ENCODE measurements around the gene CFAP100. TPM values are rescaled to one million over a fixed set of nuclear protein-coding genes. Genes with fewer than 3 reads are reported as not detected.

Gene CFAP100
- total and polyA plus RNA-seq, 9 donors = 0.20 to 1.2 (median 0.38) TPM; not detected in 3

DNA sequence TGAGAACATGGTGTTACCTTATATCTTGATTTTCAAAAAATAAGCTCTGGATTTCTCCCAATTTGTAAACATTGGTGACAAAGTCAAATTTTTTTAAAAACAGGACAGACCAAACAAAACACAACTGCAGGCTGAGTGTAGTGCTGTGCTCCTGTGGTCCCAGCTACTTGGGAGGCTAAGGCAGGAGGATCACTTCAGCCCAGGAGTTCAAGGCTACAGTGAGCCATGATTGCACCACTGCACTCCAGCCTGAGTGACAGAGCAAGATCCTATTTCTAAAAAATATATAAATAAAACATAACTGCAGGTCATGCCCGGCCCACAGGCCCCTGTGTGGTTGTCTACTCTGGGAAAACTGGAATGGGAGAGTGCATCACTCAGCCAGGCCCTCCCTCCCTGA is 84.9 kb downstream of the CFAP100 start:
- peak overlapping the region; percentile 62 for H3K27ac ChIP-seq (ENCODE audit: low read length)
- WGBS (ENCODE audit: insufficient coverage) = no CpG with 5 or more reads among the region's 1 CpG

DNA sequence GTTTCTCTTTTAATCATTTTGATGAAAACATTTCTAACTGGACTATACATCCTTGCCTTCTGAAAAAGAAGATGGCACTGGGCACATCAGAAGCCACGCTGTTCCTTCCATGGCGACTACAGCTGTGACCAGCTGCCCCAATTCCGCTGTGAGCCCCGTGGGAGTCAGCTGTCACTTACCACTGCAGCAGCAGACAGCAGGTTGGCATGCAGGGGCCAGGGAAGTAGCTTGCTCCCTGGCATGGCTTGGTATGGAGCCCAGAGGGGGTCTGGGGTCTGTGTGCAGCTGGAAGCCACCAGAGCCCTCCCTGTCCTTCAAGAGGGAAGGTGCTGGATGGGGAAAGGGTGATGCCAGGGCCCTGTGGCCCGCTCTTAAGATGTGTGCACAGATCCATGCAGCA is 85.5 kb downstream of the CFAP100 start:
- DNase-seq = peak; percentile 59
- Histone ChIP-seq H3K36me3 (ENCODE audit: control insufficient read depth, insufficient read depth, low read length) (no peaks in the 10 kb centered on the region), H3K9me3 (replicated peaks; ENCODE audit: control insufficient read depth, low read depth, low read length) (no peaks in the 10 kb centered on the region), H3K4me1 (ENCODE audit: control insufficient read depth, insufficient read depth, low read length) (peaks cover 42% of the 10 kb centered on the region), H3K4me3 (ENCODE audit: low read length) (no peak overlapping the region), H3K27ac (ENCODE audit: low read length) (peak overlapping the region; percentile 77), H3K27me3 (ENCODE audit: control insufficient read depth, insufficient read depth, low read length) (no peaks in the 10 kb centered on the region)
- WGBS (ENCODE audit: insufficient coverage) = 93% methylated on average over 4 of the region's 5 CpGs

More for the DNA sequence above, 84.9 kb downstream of the CFAP100 start:
- DNase-seq = no peak
- Histone ChIP-seq H3K27me3 (ENCODE audit: control insufficient read depth, insufficient read depth, low read length) (no peaks in the 10 kb centered on the region), H3K36me3 (ENCODE audit: control insufficient read depth, insufficient read depth, low read length) (no peaks in the 10 kb centered on the region), H3K4me1 (ENCODE audit: control insufficient read depth, insufficient read depth, low read length) (peaks cover 44% of the 10 kb centered on the region), H3K9me3 (replicated peaks; ENCODE audit: control insufficient read depth, low read depth, low read length) (no peaks in the 10 kb centered on the region), H3K4me3 (ENCODE audit: low read length) (no peak overlapping the region)

DNA sequence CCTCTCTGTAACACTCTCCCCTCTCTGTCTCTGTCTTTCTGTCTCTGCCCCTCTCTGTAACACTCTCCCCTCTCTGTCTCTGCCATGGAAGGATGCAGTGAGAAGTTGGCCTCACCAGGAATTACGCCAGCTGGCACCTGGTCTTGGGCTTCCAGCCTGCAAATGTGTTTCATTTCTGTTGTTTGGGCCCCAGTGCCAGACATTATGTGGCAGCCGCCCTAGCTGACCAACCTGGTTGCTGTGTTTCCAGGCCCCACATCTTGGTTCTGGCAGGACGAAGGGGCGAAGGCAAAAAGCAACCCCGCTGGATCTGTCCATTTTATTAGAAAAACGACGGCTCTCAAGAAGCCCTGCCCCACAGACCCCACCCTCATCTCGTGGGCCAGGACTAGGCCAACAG is 86.2 kb downstream of the CFAP100 start:
- Histone ChIP-seq H3K36me3 (ENCODE audit: control insufficient read depth, insufficient read depth, low read length) (no peaks in the 10 kb centered on the region), H3K9me3 (replicated peaks; ENCODE audit: control insufficient read depth, low read depth, low read length) (no peaks in the 10 kb centered on the region), H3K4me3 (ENCODE audit: low read length) (no peak overlapping the region), H3K27ac (ENCODE audit: low read length) (peak overlapping the region; percentile 77), H3K4me1 (ENCODE audit: control insufficient read depth, insufficient read depth, low read length) (peaks cover 45% of the 10 kb centered on the region), H3K27me3 (ENCODE audit: control insufficient read depth, insufficient read depth, low read length) (no peaks in the 10 kb centered on the region)
- DNase-seq = peak; percentile 73
- WGBS (ENCODE audit: insufficient coverage) = 76% methylated on average over 5 of the region's 8 CpGs

DNA sequence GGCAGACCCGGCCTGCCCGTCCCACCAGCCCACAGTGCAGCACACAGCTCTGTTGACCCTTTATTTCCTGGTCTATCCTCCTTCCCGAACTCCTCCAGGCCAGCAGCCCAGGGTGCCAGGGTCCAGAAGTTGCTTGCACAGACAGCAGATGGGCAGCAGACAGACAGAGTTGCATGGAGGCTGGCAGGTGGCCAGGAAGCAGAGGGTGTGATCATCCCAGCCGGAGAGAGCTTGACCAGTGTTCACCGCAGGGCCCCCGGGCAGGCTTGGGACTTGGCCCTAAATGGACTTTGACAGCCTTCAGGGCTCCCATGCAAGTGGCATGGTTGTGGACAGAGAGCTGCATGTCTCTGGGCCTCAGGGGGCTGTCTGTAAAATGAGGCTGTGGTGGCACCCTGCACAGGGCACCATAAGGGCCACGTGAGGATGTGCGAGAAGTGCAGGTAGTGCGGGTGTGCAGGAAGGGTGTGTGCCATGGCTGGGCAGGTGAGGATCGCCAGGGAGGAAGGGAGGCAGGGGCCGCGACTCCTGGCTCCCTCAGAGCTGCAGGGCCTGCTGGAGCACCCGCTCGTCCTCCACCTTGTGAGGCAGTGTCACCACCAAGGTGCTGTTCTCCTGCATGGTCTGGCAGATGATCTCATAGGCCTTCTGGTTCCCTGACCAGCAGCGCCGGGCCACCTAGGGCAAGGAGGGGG is 87.2 kb downstream of the CFAP100 start:
- peaks cover 49% of the 10 kb centered on the region for H3K4me1 ChIP-seq (ENCODE audit: control insufficient read depth, insufficient read depth, low read length)
- H3K36me3 ChIP-seq (ENCODE audit: control insufficient read depth, insufficient read depth, low read length) = no peaks in the 10 kb centered on the region
- no peaks in the 10 kb centered on the region for H3K27me3 ChIP-seq (ENCODE audit: control insufficient read depth, insufficient read depth, low read length)
- peak; percentile 72 for DNase-seq
- H3K4me3 ChIP-seq (ENCODE audit: low read length) = no peak overlapping the region
- H3K27ac ChIP-seq (ENCODE audit: low read length) = no peak overlapping the region
- WGBS (ENCODE audit: insufficient coverage) = 78% methylated on average over 13 of the region's 16 CpGs
- no peaks in the 10 kb centered on the region for H3K9me3 ChIP-seq (replicated peaks; ENCODE audit: control insufficient read depth, low read depth, low read length)

DNA sequence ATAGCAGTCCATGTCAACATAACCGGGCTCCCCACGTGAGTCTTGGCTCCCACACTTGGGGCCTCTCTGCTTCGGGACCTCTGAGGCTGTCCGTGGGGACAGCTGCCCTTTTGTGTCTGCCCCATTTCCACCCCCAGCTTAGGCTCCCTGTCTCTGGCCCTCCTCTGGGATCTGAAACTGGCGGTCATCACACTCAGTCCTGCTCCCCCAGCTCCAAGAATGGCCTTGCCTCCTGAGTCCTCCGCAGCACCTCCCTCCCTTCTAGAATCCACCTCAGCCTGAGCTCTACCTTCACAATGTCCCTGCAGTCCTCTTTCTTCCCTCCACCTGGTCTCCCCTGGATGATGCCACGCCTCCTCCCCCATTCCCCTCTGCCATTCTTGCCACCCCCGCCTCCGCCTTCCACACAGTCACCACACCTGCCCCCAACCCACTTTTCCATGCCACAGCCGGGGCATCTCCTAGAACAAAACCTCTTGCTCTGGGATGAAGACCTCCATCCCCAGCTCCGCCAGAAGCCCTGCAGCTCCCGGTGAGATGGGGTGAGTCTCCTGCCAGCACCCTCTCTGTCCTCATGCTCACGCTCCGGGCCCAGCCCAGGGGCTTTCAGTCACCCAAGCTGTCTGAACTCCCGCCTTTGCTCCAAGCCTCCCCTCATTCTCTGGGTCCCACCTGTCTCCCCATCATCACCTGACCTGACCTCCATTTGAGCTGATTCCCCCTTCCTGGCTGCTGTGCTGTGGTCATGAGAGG is 88.0 kb downstream of the CFAP100 start:
- DNase-seq = no peak

DNA sequence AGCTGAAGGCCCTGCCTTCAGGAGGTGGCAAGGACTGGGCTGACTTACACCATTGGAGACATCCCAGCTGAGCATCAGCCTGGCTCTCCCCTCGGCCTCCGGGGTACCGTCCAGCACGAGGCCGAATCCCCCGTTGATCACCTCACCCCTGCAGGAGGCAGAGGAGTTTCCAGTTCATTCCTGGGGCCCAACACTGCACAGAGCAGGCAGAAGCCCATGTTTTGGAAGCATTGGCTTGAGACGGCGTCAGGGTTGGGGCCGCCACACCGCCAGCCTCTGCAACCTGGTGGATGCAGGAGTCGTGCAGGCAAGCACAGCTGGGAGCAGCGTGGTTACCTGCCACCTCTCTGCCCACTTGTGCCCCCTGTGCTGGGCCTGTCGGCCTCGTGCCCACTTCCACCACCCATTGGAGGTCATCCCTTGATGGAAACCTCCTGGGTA is 88.6 kb downstream of the CFAP100 start:
- no peak for DNase-seq
- Histone ChIP-seq H3K36me3 (ENCODE audit: control insufficient read depth, insufficient read depth, low read length) (no peaks in the 10 kb centered on the region), H3K27ac (ENCODE audit: low read length) (no peak overlapping the region), H3K27me3 (ENCODE audit: control insufficient read depth, insufficient read depth, low read length) (no peaks in the 10 kb centered on the region), H3K4me3 (ENCODE audit: low read length) (no peak overlapping the region), H3K4me1 (ENCODE audit: control insufficient read depth, insufficient read depth, low read length) (peaks cover 61% of the 10 kb centered on the region), H3K9me3 (replicated peaks; ENCODE audit: control insufficient read depth, low read depth, low read length) (no peaks in the 10 kb centered on the region)
- WGBS (ENCODE audit: insufficient coverage) = 88% methylated on average over 13 of the region's 14 CpGs

More for the DNA sequence above, 88.0 kb downstream of the CFAP100 start:
- Histone ChIP-seq H3K4me1 (ENCODE audit: control insufficient read depth, insufficient read depth, low read length) (peaks cover 56% of the 10 kb centered on the region), H3K4me3 (ENCODE audit: low read length) (no peak overlapping the region), H3K27me3 (ENCODE audit: control insufficient read depth, insufficient read depth, low read length) (no peaks in the 10 kb centered on the region), H3K27ac (ENCODE audit: low read length) (no peak overlapping the region), H3K9me3 (replicated peaks; ENCODE audit: control insufficient read depth, low read depth, low read length) (no peaks in the 10 kb centered on the region), H3K36me3 (ENCODE audit: control insufficient read depth, insufficient read depth, low read length) (no peaks in the 10 kb centered on the region)
- WGBS (ENCODE audit: insufficient coverage) = 82% methylated on average over 14 of the region's 15 CpGs

DNA sequence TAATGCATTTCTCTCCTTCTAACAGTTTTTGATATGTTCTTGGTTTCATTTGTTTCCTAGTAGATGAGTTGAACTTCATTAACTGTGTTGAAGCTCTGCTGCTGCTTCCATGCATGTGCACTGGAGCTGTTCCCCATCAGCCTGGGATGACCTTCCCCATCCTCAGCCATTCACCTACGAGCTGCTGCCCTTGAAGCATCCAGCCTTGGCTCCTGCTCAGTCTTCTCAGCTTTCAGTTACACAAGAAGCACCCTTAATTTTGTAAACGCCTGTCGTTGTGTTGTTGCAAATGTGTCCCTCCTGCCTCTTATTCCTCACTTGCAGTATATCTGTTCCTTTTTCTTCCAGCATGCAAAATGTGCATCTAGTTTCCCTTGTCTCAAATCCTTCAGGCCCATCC is 89.4 kb downstream of the CFAP100 start:
- no peak for DNase-seq
- Histone ChIP-seq H3K4me3 (ENCODE audit: low read length) (no peak overlapping the region), H3K9me3 (replicated peaks; ENCODE audit: control insufficient read depth, low read depth, low read length) (no peaks in the 10 kb centered on the region), H3K27me3 (ENCODE audit: control insufficient read depth, insufficient read depth, low read length) (peaks cover 2% of the 10 kb centered on the region), H3K36me3 (ENCODE audit: control insufficient read depth, insufficient read depth, low read length) (no peaks in the 10 kb centered on the region), H3K4me1 (ENCODE audit: control insufficient read depth, insufficient read depth, low read length) (peaks cover 61% of the 10 kb centered on the region), H3K27ac (ENCODE audit: low read length) (no peak overlapping the region)
- WGBS (ENCODE audit: insufficient coverage) = 73% methylated on average over 3 of the region's 3 CpGs

DNA sequence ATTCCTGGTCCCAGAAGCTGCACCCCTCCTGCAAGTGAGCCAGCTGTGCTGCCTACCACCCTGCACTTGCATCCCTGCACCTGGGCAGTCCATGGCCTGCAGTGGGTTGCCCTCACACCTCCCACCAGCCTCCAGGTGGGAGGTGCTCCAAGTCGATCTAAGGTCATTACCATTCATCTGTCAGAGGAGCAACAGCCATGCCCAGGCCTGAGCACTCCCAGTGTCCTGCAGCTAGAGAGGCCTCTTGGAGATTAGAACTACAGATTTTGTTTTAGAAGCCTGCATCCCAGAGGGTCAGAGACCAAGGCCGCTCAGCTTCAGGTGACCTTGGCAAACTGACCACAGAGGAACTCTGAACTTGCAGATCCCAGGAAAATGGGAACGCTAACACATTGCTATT is 90.0 kb downstream of the CFAP100 start:
- DNase-seq = no peak
- H3K36me3 ChIP-seq (ENCODE audit: control insufficient read depth, insufficient read depth, low read length) = no peaks in the 10 kb centered on the region
- H3K27ac ChIP-seq (ENCODE audit: low read length) = no peak overlapping the region
- 59% methylated on average over 2 of the region's 3 CpGs for WGBS (ENCODE audit: insufficient coverage)
- H3K27me3 ChIP-seq (ENCODE audit: control insufficient read depth, insufficient read depth, low read length) = peaks cover 2% of the 10 kb centered on the region
- H3K9me3 ChIP-seq (replicated peaks; ENCODE audit: control insufficient read depth, low read depth, low read length) = no peaks in the 10 kb centered on the region
- H3K4me1 ChIP-seq (ENCODE audit: control insufficient read depth, insufficient read depth, low read length) = peaks cover 57% of the 10 kb centered on the region
- no peak overlapping the region for H3K4me3 ChIP-seq (ENCODE audit: low read length)

DNA sequence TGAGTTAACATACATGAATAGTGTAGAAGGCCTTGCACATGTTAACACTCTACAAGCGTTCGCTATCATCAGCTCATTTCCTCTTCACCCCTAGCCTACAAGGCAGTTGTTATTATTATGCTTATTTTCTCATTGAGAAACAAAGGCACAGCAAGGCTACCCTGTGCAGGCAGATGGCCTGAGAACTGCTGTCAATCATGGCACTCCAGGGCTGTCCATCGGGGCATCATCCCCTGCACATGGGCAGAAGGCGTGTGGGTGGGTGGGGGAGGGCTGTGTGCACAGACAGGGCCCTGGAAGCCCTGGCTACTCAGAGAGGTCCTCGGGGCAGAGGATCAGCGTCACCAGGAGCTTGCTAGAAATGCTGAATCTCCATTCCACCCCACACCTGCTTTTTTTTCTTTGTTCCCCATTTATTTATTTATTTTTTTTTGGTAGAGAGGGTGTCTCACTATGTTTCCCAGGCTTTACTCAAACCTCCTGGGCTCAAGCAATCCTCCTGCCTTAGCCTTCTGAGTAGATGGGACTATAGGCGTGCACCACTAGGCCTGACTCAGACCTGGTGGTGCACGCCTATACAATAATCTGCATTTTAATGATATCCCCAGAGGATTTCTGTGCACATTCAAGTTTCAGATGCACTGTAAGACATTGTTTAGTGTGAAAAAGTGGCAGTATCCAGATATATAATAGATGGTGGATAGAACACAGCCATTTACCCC is 90.6 kb downstream of the CFAP100 start:
- peaks cover 2% of the 10 kb centered on the region for H3K27me3 ChIP-seq (ENCODE audit: control insufficient read depth, insufficient read depth, low read length)
- no peaks in the 10 kb centered on the region for H3K9me3 ChIP-seq (replicated peaks; ENCODE audit: control insufficient read depth, low read depth, low read length)
- H3K36me3 ChIP-seq (ENCODE audit: control insufficient read depth, insufficient read depth, low read length) = no peaks in the 10 kb centered on the region
- WGBS (ENCODE audit: insufficient coverage) = no CpG with 5 or more reads among the region's 8 CpGs
- H3K4me3 ChIP-seq (ENCODE audit: low read length) = no peak overlapping the region
- DNase-seq = no peak
- H3K27ac ChIP-seq (ENCODE audit: low read length) = no peak overlapping the region
- peaks cover 50% of the 10 kb centered on the region for H3K4me1 ChIP-seq (ENCODE audit: control insufficient read depth, insufficient read depth, low read length)

DNA sequence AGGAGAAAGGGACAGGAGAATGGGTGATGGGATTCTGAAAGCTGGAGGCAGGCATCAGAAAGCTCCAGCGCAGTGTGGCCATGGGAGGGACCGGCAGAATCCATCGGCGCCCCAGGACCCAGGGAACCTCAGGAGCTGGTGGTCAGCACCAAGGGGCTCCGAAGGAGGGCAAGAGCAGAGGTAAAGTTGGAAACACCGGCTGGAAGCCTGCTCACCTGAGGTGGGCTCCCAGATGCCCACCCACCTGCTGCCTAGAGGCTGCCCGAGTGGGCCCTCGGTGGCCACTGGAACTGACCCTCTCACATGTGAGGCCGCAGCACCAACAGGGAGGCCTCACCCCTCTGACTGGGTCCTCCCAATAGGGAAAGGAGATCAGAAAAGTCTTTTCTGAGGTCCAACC is 91.2 kb downstream of the CFAP100 start:
- 96% methylated on average over 7 of the region's 9 CpGs for WGBS (ENCODE audit: insufficient coverage)
- Histone ChIP-seq H3K9me3 (replicated peaks; ENCODE audit: control insufficient read depth, low read depth, low read length) (no peaks in the 10 kb centered on the region), H3K27me3 (ENCODE audit: control insufficient read depth, insufficient read depth, low read length) (peaks cover 2% of the 10 kb centered on the region), H3K4me1 (ENCODE audit: control insufficient read depth, insufficient read depth, low read length) (peaks cover 44% of the 10 kb centered on the region), H3K36me3 (ENCODE audit: control insufficient read depth, insufficient read depth, low read length) (no peaks in the 10 kb centered on the region), H3K27ac (ENCODE audit: low read length) (no peak overlapping the region), H3K4me3 (ENCODE audit: low read length) (no peak overlapping the region)
- no peak for DNase-seq

Data from muscle of leg (tissue), 11 donors.